ENCODE measurements around the gene DYRK1A. TPM values are rescaled to one million over a fixed set of nuclear protein-coding genes. Genes with fewer than 3 reads are reported as not detected.

The DYRK1A gene
- total RNA-seq, 2 experiments from 2014 or later: 58.4 to 65.1 TPM

DNA sequence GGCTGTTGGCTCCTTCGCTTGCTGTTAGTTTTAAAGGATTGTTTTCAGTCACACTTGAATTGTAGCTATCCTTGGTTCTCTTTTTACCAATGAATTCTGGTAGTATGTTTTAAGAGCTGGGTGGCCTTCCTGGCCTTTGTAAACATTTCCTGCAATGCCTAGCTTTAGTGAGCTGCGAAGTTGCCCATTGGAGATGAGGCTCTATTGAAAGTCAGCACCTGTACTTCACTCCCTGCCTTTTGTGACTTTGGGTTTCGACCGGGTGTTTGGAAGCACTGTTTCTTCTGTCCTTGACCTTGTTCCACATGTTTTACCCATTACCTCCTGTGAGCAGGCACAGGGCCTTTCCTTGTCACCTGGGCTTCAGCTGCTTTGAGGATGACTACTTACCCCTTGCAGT, 64.7 kb downstream of the DYRK1A start:
- DNase-seq (ENCODE audit: low spot score): no peak
- no peaks in the 10 kb centered on the region for H3K9me2 ChIP-seq (ENCODE audit: insufficient read depth, low read length)
- POLR2A ChIA-PET: interaction anchor here (0.5 to 1.1 kb wide), 2 partner anchors 39 to 44 kb away, joined by 3 to 4 read pairs; no protein-coding TSS in a partner anchor
- no peak overlapping the region for H3K4me2 ChIP-seq (ENCODE audit: low read length)
- H3K27ac ChIP-seq (ENCODE audit: low read depth, low read length, poor library complexity, severe bottlenecking): no peak overlapping the region
- TF ChIP-seq EZH2phosphoT487 (IDR thresholded peaks at IDR 0.05; ENCODE audit: borderline replicate concordance, low read depth, low read length): no peak
- TF ChIP-seq, protein P1, sequence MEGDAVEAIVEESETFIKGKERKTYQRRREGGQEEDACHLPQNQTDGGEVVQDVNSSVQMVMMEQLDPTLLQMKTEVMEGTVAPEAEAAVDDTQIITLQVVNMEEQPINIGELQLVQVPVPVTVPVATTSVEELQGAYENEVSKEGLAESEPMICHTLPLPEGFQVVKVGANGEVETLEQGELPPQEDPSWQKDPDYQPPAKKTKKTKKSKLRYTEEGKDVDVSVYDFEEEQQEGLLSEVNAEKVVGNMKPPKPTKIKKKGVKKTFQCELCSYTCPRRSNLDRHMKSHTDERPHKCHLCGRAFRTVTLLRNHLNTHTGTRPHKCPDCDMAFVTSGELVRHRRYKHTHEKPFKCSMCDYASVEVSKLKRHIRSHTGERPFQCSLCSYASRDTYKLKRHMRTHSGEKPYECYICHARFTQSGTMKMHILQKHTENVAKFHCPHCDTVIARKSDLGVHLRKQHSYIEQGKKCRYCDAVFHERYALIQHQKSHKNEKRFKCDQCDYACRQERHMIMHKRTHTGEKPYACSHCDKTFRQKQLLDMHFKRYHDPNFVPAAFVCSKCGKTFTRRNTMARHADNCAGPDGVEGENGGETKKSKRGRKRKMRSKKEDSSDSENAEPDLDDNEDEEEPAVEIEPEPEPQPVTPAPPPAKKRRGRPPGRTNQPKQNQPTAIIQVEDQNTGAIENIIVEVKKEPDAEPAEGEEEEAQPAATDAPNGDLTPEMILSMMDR (conservative IDR thresholded peaks at IDR 0.05; ENCODE audit: low read length): no peak
- H3K79me2 ChIP-seq (ENCODE audit: insufficient read depth, low read depth, low read length): peaks cover 93% of the 10 kb centered on the region
- no peaks in the 10 kb centered on the region for H3K4me1 ChIP-seq (ENCODE audit: insufficient read depth, low read length, poor library complexity, severe bottlenecking)
- no peaks in the 10 kb centered on the region; the same call in 1 of the 2 replicates for H3K9me3 ChIP-seq (ENCODE audit: low read length)
- H3K36me3 ChIP-seq (ENCODE audit: insufficient read depth, low read length): peaks cover 63% of the 10 kb centered on the region
- intact Hi-C loops (cut with micrococcal nuclease; ENCODE audit: unreplicated experiment): no loop called here
- no peak overlapping the region for H2AFZ ChIP-seq (ENCODE audit: low read length)
- H3K4me3 ChIP-seq (ENCODE audit: low read depth, low read length, poor library complexity, severe bottlenecking): no peak overlapping the region
- CTCF ChIA-PET (ENCODE audit: unreplicated experiment): no interaction called here
- H4K20me1 ChIP-seq (ENCODE audit: insufficient read depth, low read length): peaks cover 7% of the 10 kb centered on the region; the same call in 1 of the 2 replicates
- no TSS peak for BruUV-seq (replicated peaks)

DNA sequence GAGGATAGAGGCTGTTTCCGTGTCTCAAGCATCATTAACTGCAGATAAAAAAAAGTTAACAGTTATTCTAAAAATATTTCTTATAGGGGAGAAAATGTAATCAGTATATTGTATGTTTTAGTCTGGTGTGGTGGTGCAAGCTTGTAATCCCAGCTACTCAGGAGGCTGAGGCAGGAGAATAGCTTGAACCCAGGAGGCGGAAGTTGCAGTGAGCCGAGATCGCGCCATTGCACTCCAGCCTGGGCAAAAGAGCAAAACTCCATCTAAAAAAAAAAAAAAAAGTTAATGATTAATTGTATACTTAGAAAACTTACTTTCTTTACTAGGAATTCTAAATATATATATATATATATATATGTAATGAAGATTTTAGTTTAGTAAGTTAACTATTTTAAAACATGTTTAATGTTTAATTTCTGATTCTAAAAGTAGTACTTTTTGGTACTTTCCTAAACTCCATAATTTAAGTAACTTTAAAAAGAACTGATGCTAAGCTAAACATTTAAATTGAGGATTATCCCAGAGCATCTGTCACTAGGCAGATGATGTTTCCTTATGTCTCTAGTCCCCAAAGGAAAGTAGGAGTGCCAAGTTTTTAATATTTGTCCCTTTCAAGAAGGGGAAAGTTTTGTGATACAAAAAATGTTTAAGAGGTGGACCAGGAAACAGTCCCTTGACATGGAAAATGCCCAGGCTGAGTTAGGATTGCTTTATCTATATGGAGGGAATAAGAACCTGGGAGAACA, 66.3 kb downstream of the DYRK1A start:
- ChIA-PET POLR2A (interaction anchor here (0.6 to 1.0 kb wide), 4 partner anchors 33 to 605 kb away, joined by 3 to 6 read pairs (median 4); no protein-coding TSS in a partner anchor), CTCF (ENCODE audit: unreplicated experiment) (no interaction called here)
- no peak overlapping the region for H3K27ac ChIP-seq (ENCODE audit: low read depth, low read length, poor library complexity, severe bottlenecking)
- H3K36me3 ChIP-seq (ENCODE audit: insufficient read depth, low read length): peaks cover 49% of the 10 kb centered on the region
- no peaks in the 10 kb centered on the region for H3K9me2 ChIP-seq (ENCODE audit: insufficient read depth, low read length)
- no peaks in the 10 kb centered on the region for H3K4me1 ChIP-seq (ENCODE audit: insufficient read depth, low read length, poor library complexity, severe bottlenecking)
- peaks cover 19% of the 10 kb centered on the region for H4K20me1 ChIP-seq (ENCODE audit: insufficient read depth, low read length)
- H2AFZ ChIP-seq (ENCODE audit: low read length): no peak overlapping the region
- H3K4me2 ChIP-seq (ENCODE audit: low read length): no peak overlapping the region
- no TSS peak for BruUV-seq (replicated peaks)
- intact Hi-C loops (cut with micrococcal nuclease; ENCODE audit: unreplicated experiment): no loop called here
- TF ChIP-seq, protein P1 (conservative IDR thresholded peaks at IDR 0.05; ENCODE audit: low read length): no peak
- no peak for TF ChIP-seq EZH2phosphoT487 (IDR thresholded peaks at IDR 0.05; ENCODE audit: borderline replicate concordance, low read depth, low read length)
- H3K79me2 ChIP-seq (ENCODE audit: insufficient read depth, low read depth, low read length): peaks cover 98% of the 10 kb centered on the region
- no peak overlapping the region for H3K4me3 ChIP-seq (ENCODE audit: low read depth, low read length, poor library complexity, severe bottlenecking)
- no peaks in the 10 kb centered on the region for H3K9me3 ChIP-seq (ENCODE audit: low read length)
- no peak for DNase-seq (ENCODE audit: low spot score)

DNA sequence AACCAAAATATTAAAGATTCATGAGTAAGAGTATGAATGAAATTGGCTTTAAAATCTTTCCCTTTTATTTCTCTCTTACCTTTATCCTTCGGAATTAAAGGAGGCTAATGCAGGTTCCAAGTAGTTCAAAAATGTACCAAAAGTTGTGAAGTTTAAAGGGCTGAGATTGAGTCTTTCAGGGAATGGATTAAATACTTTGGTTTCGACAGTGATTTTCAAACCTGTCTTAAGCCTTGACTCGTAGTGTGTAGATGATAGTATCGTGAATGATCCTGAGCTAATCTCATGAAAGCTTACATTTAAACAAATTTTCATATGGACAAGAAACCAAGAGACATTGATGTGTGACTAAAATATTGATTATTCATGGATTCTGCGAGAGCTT, 66.9 kb downstream of the DYRK1A start:
- DNase-seq (ENCODE audit: low spot score): no peak
- Histone ChIP-seq H3K4me2 (ENCODE audit: low read length) (no peak overlapping the region), H4K20me1 (ENCODE audit: insufficient read depth, low read length) (peaks cover 25% of the 10 kb centered on the region), H3K36me3 (ENCODE audit: insufficient read depth, low read length) (peaks cover 44% of the 10 kb centered on the region), H2AFZ (ENCODE audit: low read length) (no peak overlapping the region), H3K9me3 (ENCODE audit: low read length) (no peaks in the 10 kb centered on the region), H3K9me2 (ENCODE audit: insufficient read depth, low read length) (no peaks in the 10 kb centered on the region), H3K79me2 (ENCODE audit: insufficient read depth, low read depth, low read length) (peaks cover 98% of the 10 kb centered on the region), H3K4me1 (ENCODE audit: insufficient read depth, low read length, poor library complexity, severe bottlenecking) (no peaks in the 10 kb centered on the region), H3K4me3 (ENCODE audit: low read depth, low read length, poor library complexity, severe bottlenecking) (no peak overlapping the region), H3K27ac (ENCODE audit: low read depth, low read length, poor library complexity, severe bottlenecking) (no peak overlapping the region)
- ChIA-PET CTCF (ENCODE audit: unreplicated experiment) (no interaction called here), POLR2A (interaction anchor here (0.6 to 0.7 kb wide), 2 partner anchors 13 to 63 kb away, joined by 3 to 4 read pairs; no protein-coding TSS in a partner anchor)
- BruUV-seq (replicated peaks): no TSS peak
- intact Hi-C loops (cut with micrococcal nuclease; ENCODE audit: unreplicated experiment): no loop called here
- TF ChIP-seq EZH2phosphoT487 (IDR thresholded peaks at IDR 0.05; ENCODE audit: borderline replicate concordance, low read depth, low read length): no peak
- TF ChIP-seq, protein P1 (conservative IDR thresholded peaks at IDR 0.05; ENCODE audit: low read length): no peak
